Activated T-helper 1 cell treated with Interleukin-2 at 50 U/mL for 16 hours (primary cell): ENCODE measurements around the gene LFNG.

Experiments used
- DNase-seq: peaks from one replicate; pipeline ENCODE4 v3.0.0-alpha.2; 2020; ENCODE audit warnings: low read depth

LFNG gene

GRCh38 chr7:2572101-2572842 is 52.7 kb downstream of the LFNG start:
- no peak for DNase-seq

GRCh38 chr7:2573761-2574160 is 54.2 kb downstream of the LFNG start:
- DNase-seq = no peak

GRCh38 chr7:2575046-2575732 is 55.6 kb downstream of the LFNG start:
- no peak for DNase-seq

GRCh38 chr7:2575733-2576340 is 56.3 kb downstream of the LFNG start:
- DNase-seq = no peak

GRCh38 chr7:2576742-2577491 is 57.3 kb downstream of the LFNG start:
- DNase-seq = no peak
